Measurements from ENCODE around the gene PANX1. TPM values are rescaled to one million over a fixed set of nuclear protein-coding genes. Genes with fewer than 3 reads are reported as not detected.

The PANX1 gene
- total RNA-seq, 1 donor from 2014 or later, result 60.3 TPM

DNA sequence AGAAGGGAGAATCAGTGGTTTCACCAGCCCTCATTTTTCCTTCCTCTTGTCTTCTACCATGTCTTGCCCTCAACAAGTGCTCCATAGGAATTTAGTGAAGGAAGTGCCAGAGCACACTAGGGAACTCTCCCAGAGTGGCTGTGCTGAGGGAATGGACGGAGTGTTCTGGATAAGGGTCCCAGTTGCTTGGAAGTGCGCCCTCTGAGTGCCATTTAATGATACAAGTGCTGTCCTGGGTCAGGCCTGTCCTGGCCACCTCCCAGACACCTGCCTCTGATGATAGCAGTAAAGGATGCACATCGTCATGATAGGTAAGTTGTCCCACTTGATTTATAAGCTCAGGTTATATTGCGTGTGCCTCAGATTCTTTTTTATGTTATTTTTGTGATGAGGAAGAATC is 5.1 kb downstream of the PANX1 start:
- DNase-seq (ENCODE audit: low read depth) (no peak), FAIRE-seq (no peak)
- TF ChIP-seq, protein P1, sequence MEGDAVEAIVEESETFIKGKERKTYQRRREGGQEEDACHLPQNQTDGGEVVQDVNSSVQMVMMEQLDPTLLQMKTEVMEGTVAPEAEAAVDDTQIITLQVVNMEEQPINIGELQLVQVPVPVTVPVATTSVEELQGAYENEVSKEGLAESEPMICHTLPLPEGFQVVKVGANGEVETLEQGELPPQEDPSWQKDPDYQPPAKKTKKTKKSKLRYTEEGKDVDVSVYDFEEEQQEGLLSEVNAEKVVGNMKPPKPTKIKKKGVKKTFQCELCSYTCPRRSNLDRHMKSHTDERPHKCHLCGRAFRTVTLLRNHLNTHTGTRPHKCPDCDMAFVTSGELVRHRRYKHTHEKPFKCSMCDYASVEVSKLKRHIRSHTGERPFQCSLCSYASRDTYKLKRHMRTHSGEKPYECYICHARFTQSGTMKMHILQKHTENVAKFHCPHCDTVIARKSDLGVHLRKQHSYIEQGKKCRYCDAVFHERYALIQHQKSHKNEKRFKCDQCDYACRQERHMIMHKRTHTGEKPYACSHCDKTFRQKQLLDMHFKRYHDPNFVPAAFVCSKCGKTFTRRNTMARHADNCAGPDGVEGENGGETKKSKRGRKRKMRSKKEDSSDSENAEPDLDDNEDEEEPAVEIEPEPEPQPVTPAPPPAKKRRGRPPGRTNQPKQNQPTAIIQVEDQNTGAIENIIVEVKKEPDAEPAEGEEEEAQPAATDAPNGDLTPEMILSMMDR (IDR thresholded peaks at IDR 0.05; ENCODE audit: insufficient read depth, low read length, severe bottlenecking), result no peak
- Histone ChIP-seq H3K36me3 (ENCODE audit: control insufficient read depth, insufficient read depth, low read length) (no peaks in the 10 kb centered on the region), H3K4me3 (ENCODE audit: low read depth, low read length) (no peak overlapping the region), H3K27me3 (ENCODE audit: control insufficient read depth, insufficient read depth, low read length) (no peaks in the 10 kb centered on the region)

DNA sequence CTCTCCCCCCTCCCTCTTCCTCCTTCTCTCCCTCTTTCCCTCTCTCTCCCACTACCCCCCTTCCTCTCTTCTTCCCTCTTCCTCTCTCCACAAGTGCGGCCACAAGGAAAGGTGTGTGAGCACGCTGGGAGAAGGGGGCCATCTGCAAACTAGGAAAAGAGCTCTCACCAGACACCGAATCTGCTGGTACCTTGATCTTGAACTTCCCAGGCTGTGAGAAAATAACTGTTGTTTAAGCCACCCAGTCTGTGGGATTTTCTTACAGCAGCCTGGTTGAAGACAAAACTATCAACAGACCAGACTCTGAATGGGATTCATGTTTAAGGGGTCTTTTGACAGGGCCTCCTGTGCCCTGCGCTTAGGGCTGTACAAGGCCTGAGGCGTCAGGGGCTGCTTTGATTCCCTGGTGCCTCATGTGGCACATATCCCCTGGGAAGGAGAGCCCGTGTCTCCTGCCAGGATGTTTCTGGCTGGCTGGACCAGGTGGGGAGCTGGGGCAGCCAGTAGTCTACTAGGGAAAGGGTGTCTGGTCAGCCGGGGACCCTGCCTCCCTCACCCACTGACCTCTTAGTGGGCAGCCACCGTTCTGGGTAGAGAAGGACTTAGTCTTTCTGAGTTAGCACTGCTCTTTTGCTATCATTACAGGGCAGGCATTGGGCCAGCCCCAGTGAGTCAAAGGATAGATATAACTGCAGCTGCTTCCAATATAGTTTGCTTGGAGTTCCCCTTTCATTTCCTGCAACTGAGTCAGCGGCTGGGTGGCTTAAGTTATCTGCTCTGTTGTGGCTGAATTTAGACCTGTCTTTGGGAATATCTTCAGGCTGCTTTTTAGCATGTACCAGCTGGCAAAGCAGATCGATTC is 6.2 kb downstream of the PANX1 start:
- Histone ChIP-seq H3K4me3 (ENCODE audit: low read depth, low read length) (no peak overlapping the region), H3K36me3 (ENCODE audit: control insufficient read depth, insufficient read depth, low read length) (no peaks in the 10 kb centered on the region), H3K27me3 (ENCODE audit: control insufficient read depth, insufficient read depth, low read length) (no peaks in the 10 kb centered on the region)
- FAIRE-seq (no peak), DNase-seq (ENCODE audit: low read depth) (peak; percentile 91)
- TF ChIP-seq, protein P1 (IDR thresholded peaks at IDR 0.05; ENCODE audit: insufficient read depth, low read length, severe bottlenecking), result no peak

DNA sequence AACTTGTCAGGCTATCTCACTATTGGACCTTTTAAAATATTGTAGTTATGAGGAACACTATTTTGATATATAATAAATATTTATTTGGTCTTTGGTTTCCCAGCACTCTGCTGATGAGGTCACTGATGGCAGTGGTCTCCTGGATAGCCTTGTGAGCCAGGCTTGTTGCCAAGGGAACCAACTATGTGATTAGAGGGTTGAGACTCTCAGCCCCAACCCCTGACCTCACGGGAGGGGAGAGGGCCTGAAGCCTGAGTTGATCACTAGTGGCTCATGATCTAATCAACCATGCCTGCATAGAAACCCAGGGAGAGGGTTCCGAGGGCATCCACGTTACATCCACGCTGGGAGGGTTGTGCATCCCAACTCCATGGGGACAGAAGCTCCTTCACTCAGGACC is 10.8 kb downstream of the PANX1 start:
- no peak for FAIRE-seq
- TF ChIP-seq, protein P1 (IDR thresholded peaks at IDR 0.05; ENCODE audit: insufficient read depth, low read length, severe bottlenecking), result no peak
- Histone ChIP-seq H3K36me3 (ENCODE audit: control insufficient read depth, insufficient read depth, low read length) (no peaks in the 10 kb centered on the region), H3K27me3 (ENCODE audit: control insufficient read depth, insufficient read depth, low read length) (no peaks in the 10 kb centered on the region), H3K4me3 (ENCODE audit: low read depth, low read length) (no peak overlapping the region)
- no peak for DNase-seq (ENCODE audit: low read depth)

DNA sequence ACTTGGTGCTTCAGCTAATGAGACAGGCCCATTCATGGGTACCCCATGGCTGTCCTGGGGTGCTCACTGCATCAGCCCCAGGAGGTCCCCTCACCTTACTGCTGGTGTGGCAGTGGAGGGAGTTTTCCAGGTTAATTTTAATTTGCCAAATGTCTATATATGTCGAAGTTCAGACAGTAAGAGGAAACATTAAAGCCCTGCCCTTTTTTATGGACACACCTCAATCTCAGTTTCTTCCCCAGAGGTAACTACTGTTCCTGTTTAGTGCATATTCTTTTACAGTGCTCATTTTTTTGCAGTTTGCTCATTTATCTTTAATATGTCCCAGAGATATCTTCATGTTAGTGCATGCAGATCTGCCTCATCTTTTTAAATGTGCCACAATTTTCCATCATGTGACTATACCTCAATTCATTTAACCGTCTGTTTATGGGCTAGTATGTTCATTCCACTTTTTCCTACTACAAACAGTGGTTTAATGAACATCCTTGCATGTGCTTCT is 11.6 kb downstream of the PANX1 start:
- Histone ChIP-seq H3K36me3 (ENCODE audit: control insufficient read depth, insufficient read depth, low read length) (no peaks in the 10 kb centered on the region), H3K27me3 (ENCODE audit: control insufficient read depth, insufficient read depth, low read length) (no peaks in the 10 kb centered on the region), H3K4me3 (ENCODE audit: low read depth, low read length) (no peak overlapping the region)
- DNase-seq (ENCODE audit: low read depth) (peak; percentile 35), FAIRE-seq (no peak)
- TF ChIP-seq, protein P1 (IDR thresholded peaks at IDR 0.05; ENCODE audit: insufficient read depth, low read length, severe bottlenecking), result no peak

DNA sequence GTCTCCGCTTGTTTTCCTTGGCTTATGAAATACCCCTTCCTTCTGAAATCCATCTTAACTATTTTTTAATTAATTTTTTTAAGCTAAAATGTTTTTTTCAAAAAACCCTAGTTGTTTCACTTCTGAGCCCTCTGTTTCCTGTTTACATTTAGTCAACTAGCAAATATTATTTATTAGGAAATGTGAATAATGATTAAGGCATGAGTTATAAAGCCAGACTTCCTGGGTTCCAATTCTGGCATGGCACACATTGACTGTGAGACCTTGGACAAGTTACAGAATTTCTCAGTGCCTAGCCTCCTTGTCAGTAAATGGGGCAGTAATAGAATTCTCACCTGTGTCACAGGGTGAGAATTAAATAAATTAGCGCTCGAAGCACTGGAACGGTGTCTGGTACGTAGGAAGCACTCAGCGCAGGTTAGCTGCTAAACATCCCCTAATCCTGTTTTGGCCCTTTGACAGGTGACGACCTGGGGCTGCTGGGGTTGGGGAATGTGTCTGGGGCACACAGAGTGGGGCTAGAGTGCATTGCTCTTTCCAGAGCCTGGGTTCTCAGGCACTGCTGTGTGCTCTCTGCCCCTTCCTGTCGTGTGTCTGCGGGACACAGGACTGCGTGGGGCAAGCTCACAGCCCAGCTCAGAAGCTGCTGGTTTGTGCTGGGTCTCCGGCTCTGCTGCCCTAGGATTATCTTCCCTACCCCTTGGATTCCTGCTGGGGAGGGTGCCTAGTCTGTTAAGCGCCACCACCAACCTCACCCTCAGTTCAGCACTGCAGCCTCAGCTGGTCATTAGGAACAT is 13.1 kb downstream of the PANX1 start:
- no peak overlapping the region for H3K4me3 ChIP-seq (ENCODE audit: low read depth, low read length)
- FAIRE-seq, result no peak
- H3K27me3 ChIP-seq (ENCODE audit: control insufficient read depth, insufficient read depth, low read length), result no peaks in the 10 kb centered on the region
- no peaks in the 10 kb centered on the region for H3K36me3 ChIP-seq (ENCODE audit: control insufficient read depth, insufficient read depth, low read length)
- DNase-seq (ENCODE audit: low read depth), result peak; percentile 76
- TF ChIP-seq, protein P1 (IDR thresholded peaks at IDR 0.05; ENCODE audit: insufficient read depth, low read length, severe bottlenecking), result no peak
